Loucy (cell line): Measurements from ENCODE around the gene FGF21.
"Not testable (repeated sequence)": the region's sequence is repeated elsewhere in the genome, so short reads cannot be mapped to it uniquely, and the experiment has no call there.

Source experiments
- CTCF ChIP-seq: fragments of 200-600 bp; sonication (generic); conservative IDR thresholded peaks from 2 replicates; pipeline ENCODE4 v1.5.1; 2014; ENCODE audit warnings: mild to moderate bottlenecking, antibody characterized with exemption, low read length
- EZH2phosphoT487 ChIP-seq: fragments of 200-600 bp; IDR thresholded peaks from 2 replicates; pipeline ENCODE4 v1.6.1; 2018; ENCODE audit warnings: antibody characterized with exemption, mild to moderate bottlenecking, moderate library complexity, borderline replicate concordance

- not testable (repeated sequence) for TF ChIP-seq CTCF, EZH2phosphoT487
These were observed 32.0 kb downstream of the FGF21 start for GRCh38 chr19:48787331-48787730.
